Kidney (tissue), 14 donors: ENCODE results near the gene SLC45A1. TPM values are rescaled to one million over a fixed set of nuclear protein-coding genes. Genes with fewer than 3 reads are reported as not detected.
"Not testable (repeated sequence)": the region's sequence is repeated elsewhere in the genome, so short reads cannot be mapped to it uniquely, and the experiment has no call there.

Experiments
- DNase-seq, 5 donors: peaks; one replicate each; pipeline ENCODE4 v3.0.0-alpha.2; 2013 to 2020
- FAIRE-seq: peaks from 2 replicates; lab custom pipeline; 2012; peaks lifted over from hg19 to GRCh38; lab: Jason Lieb, UNC
- H3K27ac ChIP-seq, 2 donors: one replicate each; pipeline ENCODE4 v1.7.0; 2013; ENCODE audit warnings: low read depth in 2 of 2, low read length in 2 of 2, inconsistent platforms in 1 of 2
- H3K27me3 ChIP-seq: one replicate; pipeline ENCODE4 v1.7.1; 2013; ENCODE audit warnings: low read length, inconsistent platforms; ENCODE audit not compliant: control insufficient read depth, insufficient read depth
- H3K36me3 ChIP-seq, 3 donors: one replicate each; pipeline versions ENCODE4 v1.7.0 to v1.7.1; 2013; ENCODE audit warnings: low read length in 3 of 3, control low read depth in 1 of 3, inconsistent platforms in 1 of 3; ENCODE audit not compliant: insufficient read depth in 3 of 3, control insufficient read depth in 2 of 3
- H3K4me1 ChIP-seq, 3 donors: one replicate each; pipeline versions ENCODE4 v1.7.0 to v1.7.1; 2013; ENCODE audit warnings: low read length in 3 of 3, inconsistent platforms in 1 of 3, low read depth in 1 of 3; ENCODE audit not compliant: control insufficient read depth in 2 of 3, insufficient read depth in 2 of 3
- H3K4me3 ChIP-seq, 3 donors: one replicate each; pipeline versions ENCODE4 v1.7.0 to v1.8.1; 2013; ENCODE audit warnings: low read length in 3 of 3, control low read depth in 1 of 3, inconsistent platforms in 1 of 3
- H3K9ac ChIP-seq, 3 donors: one replicate each; pipeline versions ENCODE4 v1.7.0 to v1.7.1; 2013; ENCODE audit warnings: low read length in 3 of 3, control low read depth in 1 of 3, inconsistent platforms in 1 of 3
- H3K9me3 ChIP-seq, 3 donors: one replicate each; pipeline versions ENCODE4 v1.7.0 to v1.7.1; 2013; ENCODE audit warnings: low read length in 3 of 3, control low read depth in 1 of 3, inconsistent platforms in 1 of 3; ENCODE audit not compliant: control insufficient read depth in 2 of 3, insufficient read depth in 1 of 3
- intact Hi-C: fragments of 100-400 bp; cut with DNase I; formaldehyde crosslinking; loops from one replicate; pipeline ENCODE4 v1.11.1; 2022
- polyA plus RNA-seq: library from polyadenylated mRNA; stranded (reverse); fragments of 350-450 nt; fragmentation: Illumina TruSeq; extraction: RNeasy Lipid Tissue Mini Kit (QIAGEN cat#74804); gene quantifications from one replicate; pipeline ENCODE4 v1.2.3, GENCODE V29; 2014; ENCODE audit warnings: low read depth, low replicate concordance; ENCODE audit not compliant: insufficient read depth
- total RNA-seq: library from RNA; stranded (reverse); fragmentation: NEBNext Ultra II Directional; extraction: Animal tissue kit (Norgen Biotek cat#: 25700); gene quantifications from one replicate; pipeline ENCODE4 v1.2.1, GENCODE V29; 2021
- TF ChIP-seq, protein P1 (sequence below): IDR thresholded peaks from 3 replicates; pipeline ENCODE4 v1.5.1; 2012; ENCODE audit warnings: mild to moderate bottlenecking, moderate library complexity, borderline replicate concordance; ENCODE audit not compliant: insufficient read depth; ENCODE audit errors: extremely low read depth
- donor health status: control.
- donor health status: control.
- donor health status: control.
- donor health status: control.
- donor health status: control.
- donor health status: DM: yes; HTN: yes; CAD: no.
- donor health status: Normal renal cell carcinoma (clear cell type).

Gene SLC45A1
- total and polyA plus RNA-seq, 2 donors from 2014 or later = 1.8 to 9.2 TPM

DNA sequence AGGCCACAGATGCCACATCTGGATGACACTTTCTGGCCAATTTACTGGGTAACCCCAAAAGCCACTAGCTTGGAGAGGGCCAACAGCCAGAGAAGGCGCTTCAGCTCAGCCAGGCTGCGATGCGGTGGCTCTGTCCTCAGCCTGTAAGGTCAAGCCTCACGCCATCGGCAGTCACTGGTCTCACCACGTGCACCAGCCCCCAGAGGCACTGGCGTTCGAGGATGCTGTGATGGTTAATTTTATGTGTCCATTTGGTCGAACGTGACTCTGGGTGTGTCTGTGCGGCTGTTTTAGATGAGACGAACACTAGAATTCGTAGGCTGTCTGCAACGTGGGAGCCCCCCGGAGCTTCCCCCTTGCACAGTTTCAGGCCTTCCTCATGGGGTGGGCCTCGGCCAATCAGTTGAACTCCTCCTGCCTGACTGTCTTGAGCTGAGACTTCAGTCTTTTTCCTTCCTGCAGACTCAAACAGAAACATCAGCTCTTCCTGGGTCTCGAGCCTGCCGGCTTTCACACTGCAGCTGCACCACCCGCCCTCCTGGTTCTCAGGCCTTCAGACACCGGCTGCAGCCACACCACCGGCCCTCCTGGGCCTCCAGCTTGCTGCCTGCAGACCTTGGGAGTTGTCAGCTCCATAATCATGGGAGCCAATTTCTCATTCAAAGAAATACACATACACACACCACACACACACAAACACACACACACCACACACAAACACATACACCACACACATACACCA, 41.6 kb upstream of the SLC45A1 start:
- Histone ChIP-seq H3K36me3 (no peaks in the 10 kb centered on the region), H3K9ac (no peak overlapping the region), H3K9me3 (peaks cover 0 to 2% (median 0%) of the 10 kb centered on the region in 3 donors), H3K27ac (no peak overlapping the region), H3K27me3 (no peaks in the 10 kb centered on the region), H3K4me3 (peak overlapping the region in 1 of 3 donors; percentile 26), H3K4me1 (no peaks in the 10 kb centered on the region)
- intact Hi-C loops = no loop called here
- DNase-seq (no peak), FAIRE-seq (no peak)
- TF ChIP-seq, protein P1, sequence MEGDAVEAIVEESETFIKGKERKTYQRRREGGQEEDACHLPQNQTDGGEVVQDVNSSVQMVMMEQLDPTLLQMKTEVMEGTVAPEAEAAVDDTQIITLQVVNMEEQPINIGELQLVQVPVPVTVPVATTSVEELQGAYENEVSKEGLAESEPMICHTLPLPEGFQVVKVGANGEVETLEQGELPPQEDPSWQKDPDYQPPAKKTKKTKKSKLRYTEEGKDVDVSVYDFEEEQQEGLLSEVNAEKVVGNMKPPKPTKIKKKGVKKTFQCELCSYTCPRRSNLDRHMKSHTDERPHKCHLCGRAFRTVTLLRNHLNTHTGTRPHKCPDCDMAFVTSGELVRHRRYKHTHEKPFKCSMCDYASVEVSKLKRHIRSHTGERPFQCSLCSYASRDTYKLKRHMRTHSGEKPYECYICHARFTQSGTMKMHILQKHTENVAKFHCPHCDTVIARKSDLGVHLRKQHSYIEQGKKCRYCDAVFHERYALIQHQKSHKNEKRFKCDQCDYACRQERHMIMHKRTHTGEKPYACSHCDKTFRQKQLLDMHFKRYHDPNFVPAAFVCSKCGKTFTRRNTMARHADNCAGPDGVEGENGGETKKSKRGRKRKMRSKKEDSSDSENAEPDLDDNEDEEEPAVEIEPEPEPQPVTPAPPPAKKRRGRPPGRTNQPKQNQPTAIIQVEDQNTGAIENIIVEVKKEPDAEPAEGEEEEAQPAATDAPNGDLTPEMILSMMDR = no peak

GRCh38 chr1:8276932-8277331, 41.0 kb upstream of the SLC45A1 start:
- Histone ChIP-seq H3K27me3 (no peaks in the 10 kb centered on the region), H3K9ac (no peak overlapping the region), H3K36me3 (no peaks in the 10 kb centered on the region), H3K4me1 (no peaks in the 10 kb centered on the region), H3K27ac (no peak overlapping the region), H3K9me3 (peaks cover 0 to 2% (median 0%) of the 10 kb centered on the region in 3 donors), H3K4me3 (peak overlapping the region in 1 of 3 donors; percentile 26)
- FAIRE-seq (no peak), DNase-seq (no peak)
- TF ChIP-seq, protein P1 = no peak
- intact Hi-C loops = no loop called here

- not testable (repeated sequence) for DNase-seq
Measured at GRCh38 chr1:8278677-8279076, 39.2 kb upstream of the SLC45A1 start.

DNA sequence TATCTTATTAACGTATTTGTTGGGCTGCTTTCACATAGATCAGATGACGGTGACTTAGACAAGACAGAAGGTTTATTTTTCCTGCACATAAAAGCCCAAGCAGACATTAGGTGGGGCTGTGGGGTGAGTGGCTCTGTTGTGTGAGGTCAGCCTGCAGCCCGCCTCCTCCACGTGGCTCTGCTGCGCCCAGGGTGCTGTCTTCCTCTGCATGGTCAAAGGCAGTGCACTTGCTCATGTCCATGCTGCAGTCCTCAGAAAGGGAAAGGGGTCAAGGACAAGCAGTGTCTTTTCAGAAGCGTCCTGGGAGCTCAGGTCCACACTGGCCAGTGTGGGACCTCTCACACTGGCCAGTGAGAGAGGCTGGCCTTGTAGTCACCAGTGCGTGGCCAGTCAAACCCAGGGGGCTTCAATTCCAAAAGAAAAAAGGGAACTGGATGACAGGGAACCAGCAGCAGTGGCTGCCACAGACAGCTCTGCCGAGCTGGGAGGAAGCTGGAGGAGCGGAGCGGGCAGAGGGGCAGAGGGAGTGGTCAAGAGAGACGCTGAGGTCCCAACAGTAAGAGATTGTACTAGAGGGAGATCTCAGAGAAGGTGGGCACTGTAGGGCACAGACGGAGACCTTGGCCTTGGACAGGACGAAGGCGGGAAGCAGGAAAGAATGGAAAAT, 35.9 kb upstream of the SLC45A1 start:
- Histone ChIP-seq H3K9ac (no peak overlapping the region), H3K9me3 (peaks cover 0 to under 1% (median 0%) of the 10 kb centered on the region in 3 donors), H3K4me3 (no peak overlapping the region), H3K27me3 (no peaks in the 10 kb centered on the region), H3K36me3 (no peaks in the 10 kb centered on the region), H3K4me1 (peaks cover 0 to 2% (median 0%) of the 10 kb centered on the region in 3 donors), H3K27ac (no peak overlapping the region)
- peak in 3 of 5 donors; percentile 33 to 44 (median 43) for DNase-seq
- intact Hi-C loops = no loop called here
- FAIRE-seq = no peak
- TF ChIP-seq, protein P1 = no peak

More at GRCh38 chr1:8278677-8279076, 39.2 kb upstream of the SLC45A1 start:
- H3K4me1 ChIP-seq, H3K27me3 ChIP-seq, H3K4me3 ChIP-seq, H3K9ac ChIP-seq, H3K9me3 ChIP-seq, H3K36me3 ChIP-seq, FAIRE-seq, intact Hi-C loops, H3K27ac ChIP-seq: not testable (repeated sequence)
